Measurements from ENCODE around the gene RAD51B.

DNA sequence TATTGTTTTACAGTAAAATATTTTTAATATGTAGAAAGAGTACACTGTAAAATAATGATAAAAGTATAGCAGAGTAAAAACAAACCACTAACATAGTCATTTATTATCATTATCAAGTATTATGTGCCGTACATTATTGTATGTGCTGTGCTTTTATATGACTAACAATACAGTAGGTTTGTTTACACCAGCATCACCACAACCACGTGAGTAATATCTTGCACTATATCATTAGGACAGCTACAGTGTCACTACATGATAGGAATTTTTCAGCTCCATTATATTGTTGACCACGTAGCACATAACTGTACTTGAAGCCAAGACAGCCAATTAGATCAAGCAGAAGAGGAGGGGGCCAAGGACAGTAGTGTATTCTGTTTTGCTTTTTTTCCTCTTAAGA is 415.4 kb downstream of the RAD51B start:
- no peak for TF ChIP-seq CTCF (IDR thresholded peaks at IDR 0.05)
- no peak for TF ChIP-seq POLR2AphosphoS5 (IDR thresholded peaks at IDR 0.05)
- TF ChIP-seq EP300 (IDR thresholded peaks at IDR 0.05) = no peak
